HG02884 (cell line): ENCODE results near the gene DPH5.

Experiments
- ATAC-seq: cut with Tn5 transposase; IDR thresholded peaks from one replicate; pipeline ENCODE4 v1.9.1; 2021; ENCODE audit warnings: mild to moderate bottlenecking, moderate library complexity; ENCODE audit not compliant: unreplicated experiment

The DPH5 gene

GRCh38 chr1:100943533-100943932, 82.1 kb downstream of the DPH5 start:
- no peak for ATAC-seq

GRCh38 chr1:100942304-100943046, 83.1 kb downstream of the DPH5 start:
- no peak for ATAC-seq

- no peak for ATAC-seq
Observed at GRCh38 chr1:100941580-100942216, 83.9 kb downstream of the DPH5 start.

DNA sequence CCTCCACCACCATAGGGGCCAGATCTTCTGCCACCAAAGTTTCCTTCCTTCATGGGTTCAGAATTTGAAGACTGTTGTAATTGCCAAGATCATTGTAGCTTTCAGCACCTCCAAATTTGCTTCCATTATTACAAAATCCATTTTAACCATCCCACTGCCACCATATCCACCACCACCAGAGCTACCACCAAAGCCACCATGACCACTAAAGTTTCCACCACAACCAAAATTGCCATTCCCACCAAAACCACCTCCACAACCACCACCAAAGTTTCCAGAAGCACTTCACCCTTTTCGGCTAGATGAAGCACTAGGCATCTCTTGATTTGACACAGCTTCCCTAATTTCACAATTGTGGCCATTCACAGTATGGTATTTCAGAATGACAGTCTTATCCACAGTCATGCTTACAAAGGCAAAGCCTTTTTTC, 84.5 kb downstream of the DPH5 start:
- ATAC-seq, result peak; percentile 84
